ENCODE data around the gene FAM20A.
A peak's percentile ranks its signal among the peaks of the same experiment; 100 is the strongest.

The FAM20A gene

GRCh38 chr17:68600931-68601564 is at the start of gene FAM20A:
Gene FAM20A (minus strand): TSS chr17:68601367. CDS start chr17:68600666, 701 bp downstream.
- no peak within 1 kb of the TSS for H3K27ac ChIP-seq
- no peak for DNase-seq (ENCODE audit: low read depth, low spot score)

- H3K27ac ChIP-seq, result no peak overlapping the region
- DNase-seq (ENCODE audit: low read depth, low spot score), result no peak
These were observed 48.2 kb upstream of the FAM20A start for GRCh38 chr17:68649324-68649723.

- DNase-seq (ENCODE audit: low read depth, low spot score), result no peak
- no peak overlapping the region for H3K27ac ChIP-seq
These were observed 45.7 kb upstream of the FAM20A start for GRCh38 chr17:68646626-68647526.

- no peak overlapping the region for H3K27ac ChIP-seq
- DNase-seq (ENCODE audit: low read depth, low spot score), result no peak
These were observed 40.9 kb upstream of the FAM20A start for GRCh38 chr17:68642118-68642412.

GRCh38 chr17:68641276-68642117 is 40.3 kb upstream of the FAM20A start:
- H3K27ac ChIP-seq, result no peak overlapping the region
- no peak for DNase-seq (ENCODE audit: low read depth, low spot score)

- no peak overlapping the region for H3K27ac ChIP-seq
- no peak for DNase-seq (ENCODE audit: low read depth, low spot score)
These were observed 39.2 kb upstream of the FAM20A start for GRCh38 chr17:68640242-68640989.

- H3K27ac ChIP-seq, result no peak overlapping the region
- no peak for DNase-seq (ENCODE audit: low read depth, low spot score)
These were observed 33.2 kb upstream of the FAM20A start for GRCh38 chr17:68634345-68634876.

GRCh38 chr17:68628576-68628957 is 27.4 kb upstream of the FAM20A start:
- DNase-seq (ENCODE audit: low read depth, low spot score), result no peak
- no peak overlapping the region for H3K27ac ChIP-seq

- H3K27ac ChIP-seq, result no peak overlapping the region
- no peak for DNase-seq (ENCODE audit: low read depth, low spot score)
These were observed 26.9 kb upstream of the FAM20A start for GRCh38 chr17:68627956-68628575.

- DNase-seq (ENCODE audit: low read depth, low spot score), result peak; percentile 5
- no peak overlapping the region for H3K27ac ChIP-seq
These were observed 23.2 kb upstream of the FAM20A start for GRCh38 chr17:68624381-68624780.

GRCh38 chr17:68623811-68624210 is 22.6 kb upstream of the FAM20A start:
- no peak for DNase-seq (ENCODE audit: low read depth, low spot score)
- no peak overlapping the region for H3K27ac ChIP-seq

GRCh38 chr17:68622423-68622822 is 21.3 kb upstream of the FAM20A start:
- H3K27ac ChIP-seq, result no peak overlapping the region
- no peak for DNase-seq (ENCODE audit: low read depth, low spot score)

GRCh38 chr17:68621065-68621464 is 19.9 kb upstream of the FAM20A start:
- no peak for DNase-seq (ENCODE audit: low read depth, low spot score)
- no peak overlapping the region for H3K27ac ChIP-seq

GRCh38 chr17:68616334-68616733 is 15.2 kb upstream of the FAM20A start:
- no peak for DNase-seq (ENCODE audit: low read depth, low spot score)
- H3K27ac ChIP-seq, result no peak overlapping the region

- H3K27ac ChIP-seq, result no peak overlapping the region
- DNase-seq (ENCODE audit: low read depth, low spot score), result no peak
These were observed 13.6 kb upstream of the FAM20A start for GRCh38 chr17:68614718-68615117.

- DNase-seq (ENCODE audit: low read depth, low spot score), result no peak
- no peak overlapping the region for H3K27ac ChIP-seq
These were observed 12.7 kb upstream of the FAM20A start for GRCh38 chr17:68613739-68614298.

GRCh38 chr17:68612923-68613292 is 11.7 kb upstream of the FAM20A start:
- H3K27ac ChIP-seq, result no peak overlapping the region
- no peak for DNase-seq (ENCODE audit: low read depth, low spot score)

GRCh38 chr17:68612209-68612922 is 11.2 kb upstream of the FAM20A start:
- no peak overlapping the region for H3K27ac ChIP-seq
- no peak for DNase-seq (ENCODE audit: low read depth, low spot score)

Data from epithelial cell of prostate (primary cell).